ENCODE measurements around the gene MCC. TPM values are rescaled to one million over a fixed set of nuclear protein-coding genes. Genes with fewer than 3 reads are reported as not detected.

MCC gene
- polyA plus RNA-seq, 1 donor (not counting 4 experiments of a cell fraction or from before 2014, with no cell fraction given) = 24.6 TPM

GRCh38 chr5:113425909-113426308, 62.3 kb downstream of the MCC start:
- Histone ChIP-seq H3K27ac (ENCODE audit: control insufficient read depth, insufficient read depth, low read length) (peak overlapping the region; percentile 58), H2AFZ (ENCODE audit: control insufficient read depth, low read length) (peak overlapping the region; percentile 58), H3K4me3 (ENCODE audit: control insufficient read depth in 2 of 3, extremely low read depth in 1 of 3, insufficient read depth in 2 of 3, low read depth in 1 of 3, low read length in 3 of 3) (peak overlapping the region in 2 of 3 experiments; percentile 3 to 11), H3K9me1 (ENCODE audit: control insufficient read depth, extremely low read depth, insufficient read depth, low read length) (no peaks in the 10 kb centered on the region), H3K79me2 (ENCODE audit: control insufficient read depth, insufficient read depth, low read length) (no peaks in the 10 kb centered on the region), H4K20me1 (ENCODE audit: control insufficient read depth, extremely low read depth, insufficient read depth, low read length) (no peaks in the 10 kb centered on the region), H3K9me3 (ENCODE audit: control insufficient read depth, low read depth, low read length) (no peaks in the 10 kb centered on the region), H3K9ac (ENCODE audit: control insufficient read depth, extremely low read depth, insufficient read depth, low read length) (peak overlapping the region; percentile 19), H3K36me3 (ENCODE audit: control insufficient read depth in 2 of 2, extremely low read depth in 1 of 2, insufficient read depth in 2 of 2, low read length in 2 of 2) (no peaks in the 10 kb centered on the region), H3K4me1 (ENCODE audit: control insufficient read depth, extremely low read depth, insufficient read depth, low read length) (peaks cover 31% of the 10 kb centered on the region), H3K4me2 (ENCODE audit: control insufficient read depth, extremely low read depth, insufficient read depth, low read depth, low read length) (peak overlapping the region; percentile 71), H3K27me3 (ENCODE audit: control insufficient read depth, extremely low read depth, insufficient read depth, low read length) (no peaks in the 10 kb centered on the region)
- TF ChIP-seq CTCF (optimal IDR thresholded peaks at IDR 0.05 in 1 of 3, IDR thresholded peaks at IDR 0.05 in 1 of 3, conservative IDR thresholded peaks at IDR 0.05 in 1 of 3; ENCODE audit: extremely low read depth in 1 of 3, insufficient read depth in 2 of 3, low read length in 3 of 3) (no peak), EZH2 (IDR thresholded peaks at IDR 0.05; ENCODE audit: low read length) (no peak)
- dilution Hi-C loops (cut with MboI; ENCODE audit: extremely low pct_ligation_motif_present, low sequenced_read_pairs) = no loop called here
- peak; percentile 36 for FAIRE-seq
- DNase-seq (ENCODE audit: low read depth, low spot score) = no peak

- Histone ChIP-seq H2AFZ (ENCODE audit: control insufficient read depth, low read length) (no peak overlapping the region), H3K4me3 (ENCODE audit: control insufficient read depth in 2 of 3, extremely low read depth in 1 of 3, insufficient read depth in 2 of 3, low read depth in 1 of 3, low read length in 3 of 3) (no peak overlapping the region), H3K9me1 (ENCODE audit: control insufficient read depth, extremely low read depth, insufficient read depth, low read length) (no peaks in the 10 kb centered on the region), H3K79me2 (ENCODE audit: control insufficient read depth, insufficient read depth, low read length) (no peaks in the 10 kb centered on the region), H3K9me3 (ENCODE audit: control insufficient read depth, low read depth, low read length) (no peaks in the 10 kb centered on the region), H4K20me1 (ENCODE audit: control insufficient read depth, extremely low read depth, insufficient read depth, low read length) (no peaks in the 10 kb centered on the region), H3K36me3 (ENCODE audit: control insufficient read depth in 2 of 2, extremely low read depth in 1 of 2, insufficient read depth in 2 of 2, low read length in 2 of 2) (no peaks in the 10 kb centered on the region), H3K27me3 (ENCODE audit: control insufficient read depth, extremely low read depth, insufficient read depth, low read length) (no peaks in the 10 kb centered on the region), H3K4me1 (ENCODE audit: control insufficient read depth, extremely low read depth, insufficient read depth, low read length) (peaks cover 12% of the 10 kb centered on the region), H3K4me2 (ENCODE audit: control insufficient read depth, extremely low read depth, insufficient read depth, low read depth, low read length) (no peak overlapping the region), H3K27ac (ENCODE audit: control insufficient read depth, insufficient read depth, low read length) (no peak overlapping the region), H3K9ac (ENCODE audit: control insufficient read depth, extremely low read depth, insufficient read depth, low read length) (no peak overlapping the region)
- dilution Hi-C loops (cut with MboI; ENCODE audit: extremely low pct_ligation_motif_present, low sequenced_read_pairs) = no loop called here
- no peak for TF ChIP-seq CTCF (optimal IDR thresholded peaks at IDR 0.05 in 1 of 3, IDR thresholded peaks at IDR 0.05 in 1 of 3, conservative IDR thresholded peaks at IDR 0.05 in 1 of 3; ENCODE audit: extremely low read depth in 1 of 3, insufficient read depth in 2 of 3, low read length in 3 of 3)
- TF ChIP-seq EZH2 (IDR thresholded peaks at IDR 0.05; ENCODE audit: low read length) = no peak
- no peak for FAIRE-seq
- DNase-seq (ENCODE audit: low read depth, low spot score) = no peak
Observed at GRCh38 chr5:113421693-113422092, 66.6 kb downstream of the MCC start.
